Retina (tissue), 1 donor: ENCODE measurements around the gene DIP2C.
"Not testable (repeated sequence)": the region's sequence is repeated elsewhere in the genome, so short reads cannot be mapped to it uniquely, and the experiment has no call there.

Source experiments
- DNase-seq: peaks from one replicate; pipeline ENCODE4 v3.0.0-alpha.2; 2016

The DIP2C gene

GRCh38 chr10:381805-382204, 307.7 kb downstream of the DIP2C start:
- DNase-seq = no peak

GRCh38 chr10:381346-381745, 308.1 kb downstream of the DIP2C start:
- no peak for DNase-seq

GRCh38 chr10:380313-380940, 309.0 kb downstream of the DIP2C start:
- no peak for DNase-seq

- no peak for DNase-seq
Measured at GRCh38 chr10:378930-379704, 310.4 kb downstream of the DIP2C start.

DNA sequence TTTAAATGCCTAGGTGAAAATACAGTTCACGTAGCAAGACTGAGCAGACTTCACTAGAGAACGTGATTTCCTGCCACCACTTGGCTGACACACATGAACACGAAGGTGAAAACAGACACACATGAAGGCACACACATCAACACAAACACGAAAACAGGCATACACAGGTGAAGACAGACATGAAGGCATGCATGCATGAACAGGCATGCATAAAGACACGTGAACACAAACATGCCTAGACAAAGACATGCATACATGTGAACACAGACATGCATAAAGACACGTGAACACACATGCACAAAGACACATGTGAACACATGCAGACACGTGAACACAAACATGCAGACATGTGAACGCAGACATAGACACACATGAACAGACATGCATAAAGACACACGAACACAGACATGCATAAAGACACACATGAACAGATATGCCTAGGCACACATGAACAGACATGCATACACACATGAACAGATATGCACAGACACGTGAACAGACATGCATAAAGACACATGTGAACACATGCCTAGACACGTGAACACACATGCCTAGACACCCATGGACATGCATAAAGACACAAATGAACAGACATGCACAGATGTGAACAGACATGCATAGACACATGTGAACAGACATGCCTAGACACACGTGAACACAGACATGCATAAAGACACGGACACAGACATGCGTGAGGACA, 311.1 kb downstream of the DIP2C start:
- no peak for DNase-seq

DNA sequence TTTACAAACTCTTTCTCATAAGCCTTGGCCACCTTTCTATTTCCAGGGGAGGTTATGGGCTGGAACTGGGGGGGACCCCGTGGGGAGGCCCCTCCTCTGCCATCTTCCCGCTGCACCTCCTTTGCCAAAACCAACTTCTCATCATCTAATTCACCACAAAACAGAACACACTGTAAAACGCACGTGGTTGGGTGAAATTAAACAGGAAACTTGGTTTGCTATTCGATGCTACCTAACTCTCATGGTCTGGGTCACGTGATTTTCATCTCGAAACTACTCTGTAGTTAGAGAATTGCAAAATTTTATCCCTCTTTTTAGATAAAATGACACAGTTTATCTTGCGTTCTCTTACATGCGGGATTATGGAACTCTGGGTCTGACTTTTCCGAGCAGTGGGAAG, 312.2 kb downstream of the DIP2C start:
- no peak for DNase-seq

- DNase-seq = no peak
Measured at GRCh38 chr10:375815-376505, 313.5 kb downstream of the DIP2C start.

GRCh38 chr10:374354-374753, 315.1 kb downstream of the DIP2C start:
- DNase-seq = no peak

DNA sequence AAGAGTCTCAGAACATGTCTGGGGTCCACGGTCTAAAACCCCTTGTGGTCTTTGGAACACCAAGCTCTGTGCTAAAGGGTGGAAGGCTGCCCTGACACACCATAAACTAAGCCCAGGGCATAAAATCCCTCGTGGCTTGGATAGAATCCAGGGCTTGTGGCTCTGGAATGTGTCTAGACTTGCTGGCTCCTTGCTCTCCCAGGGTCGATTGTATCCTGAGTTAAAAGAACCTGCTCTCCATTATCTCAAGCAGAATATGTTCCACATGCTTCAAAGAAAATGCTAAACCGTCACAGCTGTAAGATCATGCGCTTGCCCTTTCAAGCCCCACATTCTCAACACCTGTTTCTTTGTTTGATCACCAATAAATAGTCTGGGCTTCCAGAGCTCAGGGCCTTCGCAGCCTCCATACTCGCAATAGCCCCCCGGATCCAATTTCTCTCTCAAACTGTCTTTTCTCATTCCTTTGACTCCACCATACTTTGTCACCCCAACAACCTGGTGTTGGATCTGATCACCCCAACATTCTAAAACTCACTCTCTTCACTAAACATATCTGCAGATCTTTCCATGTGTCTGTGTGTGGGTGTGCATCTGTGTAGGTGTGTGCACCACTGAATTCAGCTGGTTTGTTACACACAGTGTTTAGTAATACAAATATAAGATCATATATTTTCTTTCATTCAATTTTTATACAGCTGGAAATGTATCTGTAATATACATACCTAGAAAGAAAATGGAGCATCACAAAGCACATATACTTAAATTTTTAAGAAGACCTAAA, 315.8 kb downstream of the DIP2C start:
- DNase-seq = no peak

DNA sequence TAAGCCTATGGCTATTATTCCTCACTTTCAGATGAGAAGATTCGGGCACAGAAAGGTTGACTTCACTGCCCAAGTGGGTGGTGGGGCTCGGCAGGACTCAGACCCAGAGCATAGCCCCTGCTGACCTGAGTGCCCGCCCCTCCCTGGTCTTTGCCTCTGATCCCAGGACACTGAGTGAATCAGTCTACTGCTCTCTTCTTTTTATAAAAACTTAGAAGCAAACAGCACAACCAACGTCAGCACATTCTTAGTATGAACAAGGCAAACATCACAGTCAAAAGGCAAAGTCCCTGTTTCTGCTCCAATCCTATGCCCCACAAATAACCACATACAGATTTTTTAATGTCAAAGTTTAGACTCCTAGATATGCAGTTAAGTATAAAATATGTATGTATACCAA, 316.5 kb downstream of the DIP2C start:
- no peak for DNase-seq

- DNase-seq = no peak
Measured at GRCh38 chr10:372566-372965, 316.9 kb downstream of the DIP2C start.

- no peak for DNase-seq
Measured at GRCh38 chr10:371515-371914, 318.0 kb downstream of the DIP2C start.

GRCh38 chr10:370449-370825, 319.0 kb downstream of the DIP2C start:
- no peak for DNase-seq

DNA sequence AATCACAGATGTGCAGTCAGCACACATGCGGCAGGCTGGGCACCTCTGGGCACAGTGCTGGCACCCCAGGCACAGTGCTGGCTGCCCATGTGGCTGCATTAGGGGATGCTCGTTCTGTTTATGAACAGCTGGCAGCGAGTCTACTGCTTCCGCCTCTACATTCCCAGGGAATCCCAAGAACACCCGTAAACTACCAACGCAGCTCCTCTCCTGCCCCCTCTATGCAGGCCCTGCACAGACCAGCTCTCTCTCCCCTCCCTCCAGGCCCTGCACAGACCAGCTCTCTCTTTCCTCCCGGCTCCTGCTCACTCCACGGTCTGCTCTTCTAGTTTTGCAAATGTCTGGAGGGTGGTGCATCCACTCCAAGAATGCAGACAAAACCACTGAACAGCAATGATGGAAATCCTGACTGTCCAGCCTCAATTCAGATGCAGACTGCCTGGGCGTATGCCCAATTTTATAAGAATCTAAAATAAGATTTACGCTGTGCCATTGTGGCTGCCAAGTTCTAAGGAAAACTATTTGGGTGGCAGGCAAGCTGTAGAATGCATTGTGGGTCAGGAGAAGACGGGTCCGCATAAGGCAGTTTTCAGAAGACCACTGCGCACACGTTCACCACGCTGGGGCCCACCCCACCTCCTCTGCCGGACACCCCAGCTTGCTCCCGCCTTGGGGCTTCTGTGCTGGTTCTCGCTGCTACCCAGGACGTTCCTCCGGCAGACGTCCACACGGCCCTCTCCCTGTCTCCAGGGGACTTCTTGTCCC, 319.6 kb downstream of the DIP2C start:
- peak; percentile 25 for DNase-seq

- DNase-seq = peak; percentile 53
Measured at GRCh38 chr10:369221-369683, 320.2 kb downstream of the DIP2C start.

DNA sequence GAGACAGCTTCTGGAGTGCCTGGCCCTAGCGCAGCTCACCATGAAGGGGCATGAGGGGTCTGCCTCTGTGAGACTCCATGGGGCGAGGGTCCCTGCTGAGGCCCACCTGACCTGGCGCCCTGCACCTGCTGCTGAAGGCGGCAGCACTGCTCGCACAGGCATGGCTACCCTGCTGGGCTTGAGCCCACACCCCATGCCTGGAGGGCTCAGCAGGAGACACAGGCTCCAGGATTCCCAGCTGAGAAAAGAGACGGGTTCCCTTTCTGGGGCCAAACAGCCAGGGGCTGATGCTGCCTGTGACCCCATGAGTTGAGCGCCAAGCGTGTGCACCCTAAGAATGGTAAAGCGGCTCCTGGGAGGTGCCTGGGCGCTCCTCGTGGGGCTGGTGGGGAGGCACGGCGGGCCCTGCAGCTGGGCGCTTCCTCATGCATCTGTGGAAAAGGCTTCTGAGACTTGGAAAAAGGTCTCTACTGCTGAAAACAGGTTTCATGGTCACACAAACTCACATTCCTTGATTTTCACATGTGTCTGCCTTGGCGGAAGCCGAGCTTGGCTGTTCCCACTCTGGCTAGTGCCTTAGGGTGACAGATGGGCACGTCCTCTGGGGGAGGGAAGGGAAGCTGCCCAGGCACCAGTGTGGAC, 320.8 kb downstream of the DIP2C start:
- peak; percentile 64 for DNase-seq

DNA sequence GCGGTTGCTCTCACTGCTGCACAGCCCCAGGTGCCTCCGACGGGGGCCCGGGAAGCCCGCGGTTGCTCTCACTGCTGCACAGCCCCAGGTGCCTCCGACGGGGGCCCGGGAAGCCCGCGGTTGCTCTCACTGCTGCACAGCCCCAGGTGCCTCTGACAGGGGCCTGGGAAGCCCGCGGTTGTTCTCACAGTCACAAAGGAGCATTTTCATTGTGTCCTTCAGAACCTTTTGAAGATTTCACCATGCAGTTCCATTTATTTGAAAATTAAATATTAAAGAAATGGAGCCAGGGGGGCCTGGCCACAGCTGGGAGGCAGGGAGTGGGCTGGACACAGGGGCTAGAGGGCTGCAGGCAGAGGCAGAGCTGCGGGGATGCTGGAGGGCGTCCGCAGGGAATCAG, 321.4 kb downstream of the DIP2C start:
- not testable (repeated sequence) for DNase-seq

- no peak for DNase-seq
Measured at GRCh38 chr10:367636-368035, 321.8 kb downstream of the DIP2C start.

- no peak for DNase-seq
Measured at GRCh38 chr10:366186-366585, 323.3 kb downstream of the DIP2C start.

DNA sequence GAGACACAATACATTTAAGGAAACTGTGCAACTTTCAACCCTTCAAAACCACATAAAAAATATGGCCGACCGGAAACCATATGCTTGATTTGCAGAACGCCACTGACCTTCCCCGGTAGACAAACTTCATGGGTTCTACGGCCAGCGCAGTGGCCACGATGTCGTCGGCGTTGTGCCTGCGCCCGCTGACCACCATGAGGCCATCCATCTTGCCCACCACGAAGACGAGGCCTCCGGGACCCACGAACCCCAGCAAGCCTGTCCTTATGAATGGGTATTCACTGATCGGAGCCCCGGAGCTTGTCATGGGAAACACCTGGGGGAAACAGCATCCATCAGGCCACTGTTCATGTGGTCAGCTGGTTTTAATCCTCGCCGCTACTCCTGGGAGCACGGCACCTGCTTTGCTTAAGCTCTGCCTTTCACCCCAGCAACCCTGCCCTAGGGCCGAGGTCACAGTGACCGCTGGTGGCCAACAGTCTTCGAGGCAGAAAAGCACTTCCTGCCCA, 325.1 kb downstream of the DIP2C start:
- DNase-seq = no peak

- no peak for DNase-seq
Measured at GRCh38 chr10:363152-363551, 326.3 kb downstream of the DIP2C start.
